HepG2 (cell line): ENCODE measurements around the gene FGFR3. TPM values are rescaled to one million over a fixed set of nuclear protein-coding genes. Genes with fewer than 3 reads are reported as not detected.

Experiments used
- CBX2 ChIP-seq, 2 experiments: fragments of 200-600 bp in 1 of 2; sonication (generic); formaldehyde crosslinking in 1 of 2; IDR thresholded peaks; 2 replicates each; pipeline versions ENCODE4 v1.7.0 to v1.8.1; 2018 to 2022; ENCODE audit warnings: low read depth in 2 of 2, low read length in 1 of 2, mild to moderate bottlenecking in 1 of 2, missing genetic modification reagents in 1 of 2
- DNMT3B ChIP-seq: conservative IDR thresholded peaks from 2 replicates; pipeline ENCODE4 v1.6.1; 2016; ENCODE audit warnings: missing biosample characterization, control low read depth
- EP300 ChIP-seq, 3 experiments: sonication (generic) in 1 of 3; formaldehyde crosslinking in 1 of 3; IDR thresholded peaks; 2 replicates each; pipeline versions ENCODE4 v1.5.1 to v1.6.1; 2011 to 2020; ENCODE audit warnings: low read depth in 2 of 3, low read length in 2 of 3, borderline replicate concordance in 1 of 3, improper control_type of control experiment in 1 of 3, mild to moderate bottlenecking in 1 of 3, missing genetic modification reagents in 1 of 3, moderate library complexity in 1 of 3
- ERF ChIP-seq: IDR thresholded peaks from 2 replicates; pipeline ENCODE4 v1.6.1; 2018; ENCODE audit warnings: missing biosample characterization, missing genetic modification reagents
- HNF4A ChIP-seq: sonication (generic); formaldehyde crosslinking; IDR thresholded peaks from 2 replicates; pipeline ENCODE4 v1.4.0; 2020; ENCODE audit warnings: missing genetic modification reagents
- HOXA5 ChIP-seq: sonication (generic); formaldehyde crosslinking; IDR thresholded peaks from 2 replicates; pipeline ENCODE4 v1.4.0; 2020; ENCODE audit warnings: missing genetic modification reagents
- IRF2 ChIP-seq: IDR thresholded peaks from 2 replicates; pipeline ENCODE4 v1.6.1; 2018; ENCODE audit warnings: missing genetic modification reagents, missing compliant biosample characterization
- JUNB ChIP-seq: sonication (generic); formaldehyde crosslinking; IDR thresholded peaks from 2 replicates; pipeline ENCODE4 v1.8.0; 2022; ENCODE audit warnings: missing genetic modification reagents, mild to moderate bottlenecking, borderline replicate concordance
- PHF5A ChIP-seq: IDR thresholded peaks from one replicate; pipeline ENCODE4 v1.6.1; 2018; ENCODE audit warnings: low read depth, missing genetic modification reagents; ENCODE audit not compliant: unreplicated experiment
- POGZ ChIP-seq: sonication (generic); formaldehyde crosslinking; IDR thresholded peaks from 2 replicates; pipeline ENCODE4 v1.4.0; 2020; ENCODE audit warnings: mild to moderate bottlenecking, missing genetic modification reagents
- RAD21 ChIP-seq: fragments of 450-650 bp; formaldehyde crosslinking; IDR thresholded peaks from 2 replicates; pipeline ENCODE4 v1.5.0; 2020; ENCODE audit warnings: mild to moderate bottlenecking
- RBM22 ChIP-seq: fragments of 200-400 bp; formaldehyde crosslinking; optimal IDR thresholded peaks from 2 replicates; pipeline ENCODE3; 2017; ENCODE audit warnings: mild to moderate bottlenecking, low read length, moderate library complexity
- RFX1 ChIP-seq: fragments of 450-650 bp; IDR thresholded peaks from 2 replicates; pipeline ENCODE4 v1.6.1; 2017
- TCF7L2 ChIP-seq: IDR thresholded peaks from 2 replicates; pipeline ENCODE4 v1.6.1; 2011; ENCODE audit warnings: mild to moderate bottlenecking, low read depth, low read length, moderate library complexity
- THRA ChIP-seq: sonication (generic); formaldehyde crosslinking; IDR thresholded peaks from 2 replicates; pipeline ENCODE4 v1.4.0; 2020; ENCODE audit warnings: missing genetic modification reagents, borderline replicate concordance
- ZFP90 ChIP-seq: sonication (generic); formaldehyde crosslinking; IDR thresholded peaks from 2 replicates; pipeline ENCODE4 v1.8.0; 2022; ENCODE audit warnings: missing genetic modification reagents, mild to moderate bottlenecking, inconsistent platforms, borderline replicate concordance
- ZNF138 ChIP-seq: sonication (generic); formaldehyde crosslinking; IDR thresholded peaks from 2 replicates; pipeline ENCODE4 v1.5.0; 2020; ENCODE audit warnings: mild to moderate bottlenecking, low read depth, missing genetic modification reagents
- ZNF18 ChIP-seq: sonication (generic); formaldehyde crosslinking; IDR thresholded peaks from 2 replicates; pipeline ENCODE4 v1.8.0; 2022; ENCODE audit warnings: mild to moderate bottlenecking, missing genetic modification reagents; ENCODE audit not compliant: insufficient replicate concordance
- ZSCAN31 ChIP-seq: sonication (generic); formaldehyde crosslinking; IDR thresholded peaks from 2 replicates; pipeline ENCODE4 v1.5.0; 2020; ENCODE audit warnings: low read depth, mild to moderate bottlenecking, missing genetic modification reagents
- polyA plus RNA-seq, 8 experiments: library from polyadenylated mRNA; depleted of rRNA in 3 of 8; stranded (reverse) in 7 of 8; unstranded in 1 of 8; fragments of >200 nt; fragmentation: Illumina TruSeq in 4 of 8; extraction: Trizol in 4 of 8; gene quantifications; 2 replicates each; pipeline versions ENCODE4 v1.2.1 to v1.2.3, GENCODE V29; 2011 to 2016; ENCODE audit warnings: low read depth in 4 of 8, missing spikeins in 1 of 8, mixed read lengths in 1 of 8; ENCODE audit not compliant: insufficient read depth in 1 of 8
- total RNA-seq, 5 experiments: library from RNA; depleted of rRNA; stranded (reverse); fragments of >200 nt; fragmentation: Illumina TruSeq; extraction: Trizol; gene quantifications; 2 replicates each; pipeline ENCODE4 v1.2.3, GENCODE V29; 2016; ENCODE audit warnings: low read depth in 1 of 5
- TF ChIP-seq, protein P1 (sequence below): sonication (generic); formaldehyde crosslinking; IDR thresholded peaks from 2 replicates; pipeline ENCODE4 v1.4.0; 2020; ENCODE audit warnings: missing genetic modification reagents
- TF ChIP-seq, protein P2 (sequence below): sonication (generic); formaldehyde crosslinking; IDR thresholded peaks from 2 replicates; pipeline ENCODE4 v1.4.0; 2020; ENCODE audit warnings: mild to moderate bottlenecking, low read depth, missing genetic modification reagents
- TF ChIP-seq, protein P3 (sequence below): sonication (generic); formaldehyde crosslinking; IDR thresholded peaks from 2 replicates; pipeline ENCODE4 v1.4.0; 2020; ENCODE audit warnings: missing genetic modification reagents

FGFR3 gene
- total and polyA plus RNA-seq, 2 of the 13 experiments (the other 11 are each of a cell fraction or from before 2014, with no cell fraction given) = 103 to 109 TPM

GRCh38 chr4:1746919-1747602, 46.0 kb upstream of the FGFR3 start (continued):
- TF ChIP-seq, protein P1, sequence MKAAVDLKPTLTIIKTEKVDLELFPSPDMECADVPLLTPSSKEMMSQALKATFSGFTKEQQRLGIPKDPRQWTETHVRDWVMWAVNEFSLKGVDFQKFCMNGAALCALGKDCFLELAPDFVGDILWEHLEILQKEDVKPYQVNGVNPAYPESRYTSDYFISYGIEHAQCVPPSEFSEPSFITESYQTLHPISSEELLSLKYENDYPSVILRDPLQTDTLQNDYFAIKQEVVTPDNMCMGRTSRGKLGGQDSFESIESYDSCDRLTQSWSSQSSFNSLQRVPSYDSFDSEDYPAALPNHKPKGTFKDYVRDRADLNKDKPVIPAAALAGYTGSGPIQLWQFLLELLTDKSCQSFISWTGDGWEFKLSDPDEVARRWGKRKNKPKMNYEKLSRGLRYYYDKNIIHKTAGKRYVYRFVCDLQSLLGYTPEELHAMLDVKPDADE (CRISPR knock-in tag) = no peak
- TF ChIP-seq ZNF138 (CRISPR knock-in tag) (0 out of 2 replicates have a peak, but pooled peaks have one; percentile 73), POGZ (CRISPR knock-in tag) (peak; percentile 42), TCF7L2 (no peak), ZNF18 (CRISPR knock-in tag) (peak; percentile 38), JUNB (CRISPR knock-in tag) (no peak), THRA (CRISPR knock-in tag) (no peak), EP300 (IDR thresholded peaks at IDR 0.05; ENCODE audit: low read depth in 2 of 2, low read length in 2 of 2) (peak in 1 of 2 experiments; percentile 42; a peak in 2 of 4 replicates), EP300 (CRISPR knock-in tag; IDR thresholded peaks at IDR 0.05; ENCODE audit: borderline replicate concordance) (no peak), ZFP90 (CRISPR knock-in tag) (peak; percentile 93), RBM22 (no peak), RAD21 (peak; percentile 71), DNMT3B (CRISPR knock-in tag) (no peak), PHF5A (CRISPR knock-in tag) (no peak), ERF (CRISPR knock-in tag) (no peak; the same call in none of the 2 replicates), HOXA5 (CRISPR knock-in tag) (peak; percentile 85), HNF4A (CRISPR knock-in tag) (peak; percentile 64; the same call in 1 of the 2 replicates), CBX2 (IDR thresholded peaks at IDR 0.05; ENCODE audit: low read depth, low read length) (no peak), CBX2 (CRISPR knock-in tag; IDR thresholded peaks at IDR 0.05; ENCODE audit: low read depth) (no peak), ZSCAN31 (peak; percentile 90; the same call in 1 of the 2 replicates), IRF2 (CRISPR knock-in tag) (peak; percentile 33; the same call in 1 of the 2 replicates), RFX1 (no peak)
- TF ChIP-seq, protein P2, sequence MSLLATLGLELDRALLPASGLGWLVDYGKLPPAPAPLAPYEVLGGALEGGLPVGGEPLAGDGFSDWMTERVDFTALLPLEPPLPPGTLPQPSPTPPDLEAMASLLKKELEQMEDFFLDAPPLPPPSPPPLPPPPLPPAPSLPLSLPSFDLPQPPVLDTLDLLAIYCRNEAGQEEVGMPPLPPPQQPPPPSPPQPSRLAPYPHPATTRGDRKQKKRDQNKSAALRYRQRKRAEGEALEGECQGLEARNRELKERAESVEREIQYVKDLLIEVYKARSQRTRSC (CRISPR knock-in tag) = no peak
- TF ChIP-seq, protein P3, sequence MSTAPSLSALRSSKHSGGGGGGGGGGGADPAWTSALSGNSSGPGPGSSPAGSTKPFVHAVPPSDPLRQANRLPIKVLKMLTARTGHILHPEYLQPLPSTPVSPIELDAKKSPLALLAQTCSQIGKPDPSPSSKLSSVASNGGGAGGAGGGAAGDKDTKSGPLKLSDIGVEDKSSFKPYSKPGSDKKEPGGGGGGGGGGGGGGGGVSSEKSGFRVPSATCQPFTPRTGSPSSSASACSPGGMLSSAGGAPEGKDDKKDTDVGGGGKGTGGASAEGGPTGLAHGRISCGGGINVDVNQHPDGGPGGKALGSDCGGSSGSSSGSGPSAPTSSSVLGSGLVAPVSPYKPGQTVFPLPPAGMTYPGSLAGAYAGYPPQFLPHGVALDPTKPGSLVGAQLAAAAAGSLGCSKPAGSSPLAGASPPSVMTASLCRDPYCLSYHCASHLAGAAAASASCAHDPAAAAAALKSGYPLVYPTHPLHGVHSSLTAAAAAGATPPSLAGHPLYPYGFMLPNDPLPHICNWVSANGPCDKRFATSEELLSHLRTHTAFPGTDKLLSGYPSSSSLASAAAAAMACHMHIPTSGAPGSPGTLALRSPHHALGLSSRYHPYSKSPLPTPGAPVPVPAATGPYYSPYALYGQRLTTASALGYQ (CRISPR knock-in tag) = peak; percentile 70; the same call in 1 of the 2 replicates
